ENCODE results near the gene GPR50.

DNA sequence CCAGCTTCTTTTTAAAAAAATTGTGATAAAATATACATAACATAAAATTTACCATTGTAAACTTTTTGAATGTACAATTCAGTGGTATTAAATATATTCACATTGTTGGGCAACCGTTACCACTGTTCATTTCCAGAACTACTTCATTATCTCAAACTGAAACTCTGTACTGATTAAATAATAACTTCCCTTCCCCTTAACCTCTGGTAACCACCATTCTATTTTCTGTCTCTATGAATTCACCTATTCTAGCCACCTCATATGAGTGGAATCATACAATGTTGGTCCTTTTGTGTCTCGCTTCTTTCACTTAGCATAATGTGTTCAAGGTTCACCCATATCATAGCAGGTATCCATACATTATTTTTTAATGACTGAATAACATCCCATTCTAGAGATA, 8.3 kb downstream of the GPR50 start:
- TF ChIP-seq SP1 (IDR thresholded peaks at IDR 0.05) = no peak
- TF ChIP-seq NFRKB (IDR thresholded peaks at IDR 0.05) = no peak
- TF ChIP-seq ARNT (IDR thresholded peaks at IDR 0.05) = no peak
- no peak for TF ChIP-seq ELF4 (IDR thresholded peaks at IDR 0.05)
